ENCODE measurements around the gene NEDD8. TPM values are rescaled to one million over a fixed set of nuclear protein-coding genes. Genes with fewer than 3 reads are reported as not detected.
A peak's percentile ranks its signal among the peaks of the same experiment; 100 is the strongest.
"Not testable (repeated sequence)": the region's sequence is repeated elsewhere in the genome, so short reads cannot be mapped to it uniquely, and the experiment has no call there.

NEDD8 gene
- total RNA-seq, 1 donor from 2014 or later = 191 TPM

- no peak for DNase-seq (ENCODE audit: low read depth, low spot score)
- no peak overlapping the region for H3K4me3 Mint-ChIP-seq
- TF ChIP-seq CTCF (conservative IDR thresholded peaks at IDR 0.05) = no peak
- H3K27me3 Mint-ChIP-seq (ENCODE audit: low read depth) = no peaks in the 10 kb centered on the region
- H3K9me3 Mint-ChIP-seq = no peaks in the 10 kb centered on the region
- no peaks in the 10 kb centered on the region for H3K4me1 Mint-ChIP-seq
- no peaks in the 10 kb centered on the region for H3K36me3 Mint-ChIP-seq (ENCODE audit: low read depth)
- no peak overlapping the region for H3K27ac Mint-ChIP-seq (ENCODE audit: unreplicated experiment)
Observed at GRCh38 chr14:24250354-24250753, 18.2 kb upstream of the NEDD8 start.

- Mint-ChIP-seq H3K27ac (ENCODE audit: unreplicated experiment) (no peak overlapping the region), H3K9me3 (no peaks in the 10 kb centered on the region), H3K4me3 (no peak overlapping the region), H3K27me3 (ENCODE audit: low read depth) (peaks cover 2% of the 10 kb centered on the region), H3K36me3 (ENCODE audit: low read depth) (no peaks in the 10 kb centered on the region), H3K4me1 (peaks cover 4% of the 10 kb centered on the region)
- TF ChIP-seq CTCF (conservative IDR thresholded peaks at IDR 0.05) = no peak
- DNase-seq (ENCODE audit: low read depth, low spot score) = no peak
Observed at GRCh38 chr14:24249230-24250021, 17.3 kb upstream of the NEDD8 start.

- peaks cover 20% of the 10 kb centered on the region for H3K4me1 Mint-ChIP-seq
- peaks cover 2% of the 10 kb centered on the region for H3K27me3 Mint-ChIP-seq (ENCODE audit: low read depth)
- no peak overlapping the region for H3K27ac Mint-ChIP-seq (ENCODE audit: unreplicated experiment)
- no peaks in the 10 kb centered on the region for H3K9me3 Mint-ChIP-seq
- H3K4me3 Mint-ChIP-seq = peak overlapping the region; percentile 25
- H3K36me3 Mint-ChIP-seq (ENCODE audit: low read depth) = no peaks in the 10 kb centered on the region
- DNase-seq (ENCODE audit: low read depth, low spot score) = no peak
- TF ChIP-seq CTCF (conservative IDR thresholded peaks at IDR 0.05) = no peak
Observed at GRCh38 chr14:24247422-24247821, 15.3 kb upstream of the NEDD8 start.

- H3K36me3 Mint-ChIP-seq (ENCODE audit: low read depth) = no peaks in the 10 kb centered on the region
- no peak overlapping the region for H3K4me3 Mint-ChIP-seq
- peaks cover 21% of the 10 kb centered on the region for H3K4me1 Mint-ChIP-seq
Observed at GRCh38 chr14:24246765-24247212, 14.6 kb upstream of the NEDD8 start.

GRCh38 chr14:24245350-24245749, 13.2 kb upstream of the NEDD8 start:
- not testable (repeated sequence) for DNase-seq (ENCODE audit: low read depth, low spot score); H3K36me3 Mint-ChIP-seq (ENCODE audit: low read depth); H3K4me3 Mint-ChIP-seq; H3K27ac Mint-ChIP-seq (ENCODE audit: unreplicated experiment); H3K9me3 Mint-ChIP-seq; H3K27me3 Mint-ChIP-seq (ENCODE audit: low read depth)
- H3K4me1 Mint-ChIP-seq = peaks cover 25% of the 10 kb centered on the region

More at GRCh38 chr14:24246765-24247212, 14.6 kb upstream of the NEDD8 start:
- H3K9me3 Mint-ChIP-seq = no peaks in the 10 kb centered on the region
- DNase-seq (ENCODE audit: low read depth, low spot score) = no peak
- TF ChIP-seq CTCF (conservative IDR thresholded peaks at IDR 0.05) = no peak
- peaks cover 2% of the 10 kb centered on the region for H3K27me3 Mint-ChIP-seq (ENCODE audit: low read depth)
- H3K27ac Mint-ChIP-seq (ENCODE audit: unreplicated experiment) = no peak overlapping the region

- Mint-ChIP-seq H3K36me3 (ENCODE audit: low read depth) (no peaks in the 10 kb centered on the region), H3K4me3 (peak overlapping the region; percentile 94), H3K27ac (ENCODE audit: unreplicated experiment) (peak overlapping the region; percentile 99), H3K9me3 (no peaks in the 10 kb centered on the region), H3K27me3 (ENCODE audit: low read depth) (peaks cover 2% of the 10 kb centered on the region), H3K4me1 (peaks cover 31% of the 10 kb centered on the region)
- TF ChIP-seq CTCF (conservative IDR thresholded peaks at IDR 0.05) = no peak
- DNase-seq (ENCODE audit: low read depth, low spot score) = no peak
Observed at GRCh38 chr14:24243336-24243836, 11.2 kb upstream of the NEDD8 start.
